Activated T-helper 1 cell treated with Interleukin-2 at 50 U/mL for 16 hours (primary cell): ENCODE measurements around the gene PARD3B.

ENCODE experiments used
- DNase-seq: peaks from one replicate; pipeline ENCODE4 v3.0.0-alpha.2; 2020; ENCODE audit warnings: low read depth

The PARD3B gene

GRCh38 chr2:204948822-204949221 is 403.5 kb downstream of the PARD3B start:
- no peak for DNase-seq

- no peak for DNase-seq
Measured at GRCh38 chr2:204950695-204951346, 405.5 kb downstream of the PARD3B start.

GRCh38 chr2:204958371-204958770 is 413.1 kb downstream of the PARD3B start:
- DNase-seq, result no peak

GRCh38 chr2:204964414-204964813 is 419.1 kb downstream of the PARD3B start:
- DNase-seq, result no peak

GRCh38 chr2:204966245-204966644 is 421.0 kb downstream of the PARD3B start:
- no peak for DNase-seq

- DNase-seq, result peak; percentile 60
Measured at GRCh38 chr2:204967199-204967960, 422.1 kb downstream of the PARD3B start.

- DNase-seq, result no peak
Measured at GRCh38 chr2:204971206-204971907, 426.1 kb downstream of the PARD3B start.

GRCh38 chr2:204972161-204972560 is 426.9 kb downstream of the PARD3B start:
- no peak for DNase-seq

GRCh38 chr2:204972606-204973336 is 427.5 kb downstream of the PARD3B start:
- DNase-seq, result no peak

- DNase-seq, result no peak
Measured at GRCh38 chr2:204973616-204974015, 428.3 kb downstream of the PARD3B start.

- DNase-seq, result no peak
Measured at GRCh38 chr2:204974487-204974886, 429.2 kb downstream of the PARD3B start.

GRCh38 chr2:204977914-204978313 is 432.6 kb downstream of the PARD3B start:
- DNase-seq, result no peak

- DNase-seq, result no peak
Measured at GRCh38 chr2:204982303-204982702, 437.0 kb downstream of the PARD3B start.

GRCh38 chr2:204984518-204984917 is 439.2 kb downstream of the PARD3B start:
- DNase-seq, result no peak

GRCh38 chr2:204986641-204987040 is 441.4 kb downstream of the PARD3B start:
- no peak for DNase-seq

GRCh38 chr2:204988836-204989235 is 443.6 kb downstream of the PARD3B start:
- no peak for DNase-seq

GRCh38 chr2:204989877-204990276 is 444.6 kb downstream of the PARD3B start:
- DNase-seq, result no peak

GRCh38 chr2:205001300-205001966 is 456.2 kb downstream of the PARD3B start:
- no peak for DNase-seq

- DNase-seq, result no peak
Measured at GRCh38 chr2:205002390-205002789, 457.1 kb downstream of the PARD3B start.

GRCh38 chr2:205003288-205003687 is 458.0 kb downstream of the PARD3B start:
- DNase-seq, result no peak

GRCh38 chr2:205010196-205010595 is 464.9 kb downstream of the PARD3B start:
- no peak for DNase-seq

- DNase-seq, result no peak
Measured at GRCh38 chr2:205011031-205011430, 465.8 kb downstream of the PARD3B start.
